ENCODE measurements around the gene MED20. TPM values are rescaled to one million over a fixed set of nuclear protein-coding genes. Genes with fewer than 3 reads are reported as not detected.

The MED20 gene
- total RNA-seq, 4 donors from 2014 or later = 9.6 to 14.9 (median 14.2) TPM

DNA sequence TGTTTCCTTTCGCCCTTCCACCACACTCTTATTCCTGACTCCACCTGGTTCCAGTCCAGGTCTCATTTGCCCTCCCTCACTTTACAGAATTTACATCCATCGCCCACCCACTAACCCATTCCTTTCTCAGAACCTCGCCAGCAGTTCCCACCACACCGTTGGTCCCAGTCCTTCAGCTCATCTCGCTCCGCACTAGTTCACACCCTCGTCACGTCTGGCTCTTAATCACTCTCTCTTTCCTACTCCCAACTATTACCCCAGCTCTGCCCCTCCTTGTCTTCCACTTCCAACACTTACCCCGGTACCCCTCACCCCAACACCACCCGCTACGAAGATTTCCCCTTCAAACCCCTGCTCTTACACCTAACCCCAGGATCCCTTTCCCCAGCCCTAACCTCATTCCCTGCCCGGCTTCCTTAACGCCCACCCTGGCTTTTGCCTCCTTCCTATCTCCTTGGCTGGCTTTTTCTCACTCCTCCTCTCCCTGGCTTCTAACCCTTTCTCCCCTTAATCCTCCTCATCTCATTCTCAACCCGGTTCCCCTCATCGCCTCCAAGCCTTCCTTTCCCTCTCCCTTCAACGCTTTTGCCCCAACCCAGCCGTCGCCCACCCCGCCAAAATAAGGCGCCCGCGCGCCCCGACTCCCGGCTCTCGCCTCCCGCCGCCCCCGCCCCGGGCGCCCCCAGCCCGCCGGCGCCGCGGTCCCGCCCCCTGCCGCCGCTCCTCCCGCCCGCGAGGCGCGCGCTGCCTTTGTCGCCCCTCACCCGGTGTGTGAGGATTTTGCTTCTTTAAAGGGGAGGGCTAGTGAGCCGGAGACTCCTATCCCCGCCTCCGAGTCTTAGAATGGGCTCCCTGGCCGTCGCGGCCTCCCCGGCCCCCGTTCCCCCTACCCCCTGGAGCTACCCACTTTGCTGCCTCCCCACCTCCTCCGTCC, 26.3 kb downstream of the MED20 start:
- Histone ChIP-seq H3K27ac (replicated peaks in 1 of 4) (peak overlapping the region; percentile 77 to 85 (median 80)), H3K36me3 (peaks cover 0 to 4% (median 0%) of the 10 kb centered on the region in 4 donors), H3K4me3 (peak overlapping the region; percentile 69 to 83 (median 73)), H3K9me3 (no peaks in the 10 kb centered on the region), H3K4me1 (peaks cover 18 to 27% (median 24%) of the 10 kb centered on the region in 4 donors), H3K27me3 (no peaks in the 10 kb centered on the region)
- no peak for TF ChIP-seq POLR2AphosphoS5 (IDR thresholded peaks at IDR 0.05)
- no peak for TF ChIP-seq EP300 (IDR thresholded peaks at IDR 0.05)
- TF ChIP-seq, protein P1, sequence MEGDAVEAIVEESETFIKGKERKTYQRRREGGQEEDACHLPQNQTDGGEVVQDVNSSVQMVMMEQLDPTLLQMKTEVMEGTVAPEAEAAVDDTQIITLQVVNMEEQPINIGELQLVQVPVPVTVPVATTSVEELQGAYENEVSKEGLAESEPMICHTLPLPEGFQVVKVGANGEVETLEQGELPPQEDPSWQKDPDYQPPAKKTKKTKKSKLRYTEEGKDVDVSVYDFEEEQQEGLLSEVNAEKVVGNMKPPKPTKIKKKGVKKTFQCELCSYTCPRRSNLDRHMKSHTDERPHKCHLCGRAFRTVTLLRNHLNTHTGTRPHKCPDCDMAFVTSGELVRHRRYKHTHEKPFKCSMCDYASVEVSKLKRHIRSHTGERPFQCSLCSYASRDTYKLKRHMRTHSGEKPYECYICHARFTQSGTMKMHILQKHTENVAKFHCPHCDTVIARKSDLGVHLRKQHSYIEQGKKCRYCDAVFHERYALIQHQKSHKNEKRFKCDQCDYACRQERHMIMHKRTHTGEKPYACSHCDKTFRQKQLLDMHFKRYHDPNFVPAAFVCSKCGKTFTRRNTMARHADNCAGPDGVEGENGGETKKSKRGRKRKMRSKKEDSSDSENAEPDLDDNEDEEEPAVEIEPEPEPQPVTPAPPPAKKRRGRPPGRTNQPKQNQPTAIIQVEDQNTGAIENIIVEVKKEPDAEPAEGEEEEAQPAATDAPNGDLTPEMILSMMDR (IDR thresholded peaks at IDR 0.05) = no peak
- no peak for TF ChIP-seq POLR2A (IDR thresholded peaks at IDR 0.05; ENCODE audit: low read depth)
- intact Hi-C loops (cut with DNase I) = no loop called here
- WGBS = 2% methylated on average over 35 of the region's 56 CpGs
- DNase-seq (ENCODE audit: extremely low spot score) = no peak

DNA sequence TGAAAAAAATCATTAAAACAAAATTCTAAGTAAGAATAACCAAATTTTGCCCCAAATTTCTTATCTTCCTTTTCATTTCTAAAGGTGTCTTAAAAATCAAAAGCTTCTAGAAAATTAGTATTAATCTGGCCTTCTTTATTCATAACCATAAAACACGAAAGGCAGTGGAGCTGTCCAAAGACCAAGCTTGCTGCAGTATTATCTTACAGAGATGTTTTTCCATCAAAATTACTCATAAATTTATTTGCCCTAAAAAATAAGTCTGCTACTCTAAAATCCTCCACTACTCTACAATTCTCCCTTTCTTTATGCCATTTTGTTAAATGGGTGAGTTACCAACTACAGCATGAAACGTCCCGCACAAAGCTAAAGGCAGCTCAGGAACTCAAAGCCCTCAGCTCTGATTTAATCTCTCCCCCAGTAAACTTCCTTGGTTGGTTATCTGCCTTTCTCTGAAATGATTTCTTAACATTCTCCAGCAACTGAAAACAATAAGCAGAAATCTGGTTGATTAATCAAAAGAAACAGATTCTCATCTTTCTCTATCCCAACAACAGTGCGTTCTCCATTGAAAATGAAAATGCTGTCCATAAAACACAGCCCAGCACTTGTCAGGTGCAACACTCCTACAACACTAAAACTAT, 27.9 kb downstream of the MED20 start:
- Histone ChIP-seq H3K27me3 (no peaks in the 10 kb centered on the region), H3K9me3 (no peaks in the 10 kb centered on the region), H3K4me1 (peaks cover 18 to 27% (median 24%) of the 10 kb centered on the region in 4 donors), H3K36me3 (no peaks in the 10 kb centered on the region), H3K27ac (replicated peaks in 1 of 4) (no peak overlapping the region), H3K4me3 (no peak overlapping the region)
- TF ChIP-seq POLR2A (IDR thresholded peaks at IDR 0.05; ENCODE audit: low read depth) = no peak
- TF ChIP-seq, protein P1 (IDR thresholded peaks at IDR 0.05) = no peak
- TF ChIP-seq EP300 (IDR thresholded peaks at IDR 0.05) = no peak
- TF ChIP-seq POLR2AphosphoS5 (IDR thresholded peaks at IDR 0.05) = no peak
- no peak for DNase-seq (ENCODE audit: extremely low spot score)
- intact Hi-C loops (cut with DNase I) = no loop called here
- WGBS = 72% methylated on average over 4 of the region's 4 CpGs

GRCh38 chr6:41887331-41887751, 33.6 kb downstream of the MED20 start:
- Histone ChIP-seq H3K4me3 (no peak overlapping the region), H3K4me1 (no peaks in the 10 kb centered on the region), H3K27ac (replicated peaks in 1 of 4) (no peak overlapping the region), H3K27me3 (no peaks in the 10 kb centered on the region), H3K36me3 (no peaks in the 10 kb centered on the region), H3K9me3 (no peaks in the 10 kb centered on the region)
- WGBS = 60% methylated on average over 4 of the region's 4 CpGs
- TF ChIP-seq EP300 (IDR thresholded peaks at IDR 0.05) = no peak
- no peak for TF ChIP-seq POLR2A (IDR thresholded peaks at IDR 0.05; ENCODE audit: low read depth)
- TF ChIP-seq, protein P1 (IDR thresholded peaks at IDR 0.05) = no peak
- no peak for TF ChIP-seq POLR2AphosphoS5 (IDR thresholded peaks at IDR 0.05)
- intact Hi-C loops (cut with DNase I) = no loop called here
- no peak for DNase-seq (ENCODE audit: extremely low spot score)

- H3K27ac ChIP-seq (replicated peaks in 1 of 4) = no peak overlapping the region
- no peaks in the 10 kb centered on the region for H3K4me1 ChIP-seq
- H3K27me3 ChIP-seq = no peaks in the 10 kb centered on the region
- WGBS = 90% methylated on average over 1 of the region's 1 CpG
- intact Hi-C loops (cut with DNase I) = no loop called here
- DNase-seq (ENCODE audit: extremely low spot score) = no peak
- no peak for TF ChIP-seq POLR2AphosphoS5 (IDR thresholded peaks at IDR 0.05)
- TF ChIP-seq, protein P1 (IDR thresholded peaks at IDR 0.05) = no peak
- no peak overlapping the region for H3K4me3 ChIP-seq
- no peaks in the 10 kb centered on the region for H3K9me3 ChIP-seq
- H3K36me3 ChIP-seq = no peaks in the 10 kb centered on the region
Measured at GRCh38 chr6:41885930-41886329, 35.0 kb downstream of the MED20 start.

All from esophagus muscularis mucosa (tissue), 4 donors.